Keratinocyte (primary cell): ENCODE measurements around the gene DNM1. TPM values are rescaled to one million over a fixed set of nuclear protein-coding genes. Genes with fewer than 3 reads are reported as not detected.

Experiments
- DNase-seq: peaks from one replicate; pipeline ENCODE4 v3.0.0-alpha.2; 2011; ENCODE audit warnings: low read depth, missing footprints, low spot score
- FAIRE-seq: peaks from 2 replicates; lab custom pipeline; 2011; peaks lifted over from hg19 to GRCh38; lab: Jason Lieb, UNC
- H2AFZ ChIP-seq: 2 replicates; pipeline ENCODE4 v1.6.0; 2012; ENCODE audit warnings: low read length, control low read depth, inconsistent platforms; ENCODE audit not compliant: control insufficient read depth
- H3K27ac ChIP-seq: 2 replicates; pipeline ENCODE4 v1.5.1; 2011; ENCODE audit warnings: low read length; ENCODE audit not compliant: control insufficient read depth, insufficient read depth
- H3K27me3 ChIP-seq: 3 replicates; pipeline ENCODE4 v1.6.0; 2011; ENCODE audit warnings: low read length; ENCODE audit not compliant: control insufficient read depth, insufficient read depth; ENCODE audit errors: extremely low read depth
- H3K36me3 ChIP-seq, 2 experiments: 2 replicates in 1 of 2; 3 replicates in 1 of 2; pipeline ENCODE4 v1.5.1; 2011; ENCODE audit warnings: low read length in 2 of 2, mild to moderate bottlenecking in 1 of 2; ENCODE audit not compliant: control insufficient read depth in 2 of 2, insufficient read depth in 2 of 2; ENCODE audit errors: extremely low read depth in 1 of 2
- H3K4me1 ChIP-seq: 3 replicates; pipeline ENCODE4 v1.5.1; 2011; ENCODE audit warnings: low read length; ENCODE audit not compliant: control insufficient read depth, insufficient read depth; ENCODE audit errors: extremely low read depth
- H3K4me2 ChIP-seq: 3 replicates; pipeline ENCODE4 v1.6.0; 2011; ENCODE audit warnings: low read depth, low read length; ENCODE audit not compliant: control insufficient read depth, insufficient read depth; ENCODE audit errors: extremely low read depth
- H3K4me3 ChIP-seq, 3 experiments: fragments of 200-600 bp in 1 of 3; sonication (generic) in 1 of 3; 2 replicates in 2 of 3; 3 replicates in 1 of 3; pipeline ENCODE4 v1.5.1; 2011 to 2016; ENCODE audit warnings: low read length in 3 of 3, mild to moderate bottlenecking in 3 of 3, control low read depth in 2 of 3, inconsistent platforms in 1 of 3, low read depth in 1 of 3, mixed read lengths in 1 of 3, mixed run types in 1 of 3, moderate library complexity in 1 of 3; ENCODE audit not compliant: control insufficient read depth in 2 of 3, insufficient read depth in 2 of 3; ENCODE audit errors: extremely low read depth in 1 of 3
- H3K79me2 ChIP-seq: 2 replicates; pipeline ENCODE4 v1.6.0; 2012; ENCODE audit warnings: low read length; ENCODE audit not compliant: control insufficient read depth, insufficient read depth
- H3K9ac ChIP-seq: 3 replicates; pipeline ENCODE4 v1.6.0; 2011; ENCODE audit warnings: low read length; ENCODE audit not compliant: control insufficient read depth, insufficient read depth; ENCODE audit errors: extremely low read depth
- H3K9me1 ChIP-seq: 3 replicates; pipeline ENCODE4 v1.6.0; 2011; ENCODE audit warnings: low read length; ENCODE audit not compliant: control insufficient read depth, insufficient read depth; ENCODE audit errors: extremely low read depth
- H3K9me3 ChIP-seq: 2 replicates; pipeline ENCODE4 v1.5.1; 2012; ENCODE audit warnings: low read depth, low read length; ENCODE audit not compliant: control insufficient read depth
- H4K20me1 ChIP-seq: 3 replicates; pipeline ENCODE4 v1.6.0; 2011; ENCODE audit warnings: low read length; ENCODE audit not compliant: control insufficient read depth, insufficient read depth; ENCODE audit errors: extremely low read depth
- CTCF ChIP-seq, 3 experiments: IDR thresholded peaks in 1 of 3; conservative IDR thresholded peaks in 1 of 3; optimal IDR thresholded peaks in 1 of 3; 2 replicates in 2 of 3; 3 replicates in 1 of 3; pipeline versions ENCODE3 to v1.5.1; 2011; ENCODE audit warnings: low read length in 3 of 3, mild to moderate bottlenecking in 3 of 3, moderate library complexity in 2 of 3, control low read depth in 1 of 3, inconsistent platforms in 1 of 3; ENCODE audit not compliant: insufficient read depth in 2 of 3; ENCODE audit errors: extremely low read depth in 1 of 3
- EZH2 ChIP-seq: IDR thresholded peaks from one replicate; pipeline ENCODE4 v1.6.1; 2012; ENCODE audit warnings: inconsistent platforms, mild to moderate bottlenecking, low read length, moderate library complexity
- dilution Hi-C: fragments of 300-500 bp; cut with MboI; formaldehyde crosslinking; loops from one replicate; pipeline ENCODE4 v1.7.0; 2020; ENCODE audit warnings: low sequenced_read_pairs; ENCODE audit not compliant: extremely low pct_ligation_motif_present
- polyA plus RNA-seq, 5 experiments: library from polyadenylated mRNA; depleted of rRNA in 3 of 5; stranded (reverse) in 3 of 5; stranded (forward) in 1 of 5; unstranded in 1 of 5; fragments of >200 nt; gene quantifications; 1 replicate in 1 of 5; 2 replicates in 3 of 5; 3 replicates in 1 of 5; pipeline versions ENCODE4 v1.2.1 to v1.2.3, GENCODE V29; 2011 to 2012; ENCODE audit warnings: missing spikeins in 2 of 5, low read depth in 1 of 5, low replicate concordance in 1 of 5

The DNM1 gene
- polyA plus RNA-seq, 1 donor (not counting 4 experiments of a cell fraction or from before 2014, with no cell fraction given): 0.25 TPM

- Histone ChIP-seq H3K9me3 (no peaks in the 10 kb centered on the region), H3K27me3 (peaks cover 12% of the 10 kb centered on the region), H3K4me3 (no peak overlapping the region), H4K20me1 (no peaks in the 10 kb centered on the region), H2AFZ (no peak overlapping the region), H3K36me3 (no peaks in the 10 kb centered on the region), H3K4me2 (no peak overlapping the region), H3K9me1 (no peaks in the 10 kb centered on the region), H3K9ac (no peak overlapping the region), H3K79me2 (no peaks in the 10 kb centered on the region), H3K4me1 (peaks cover 12% of the 10 kb centered on the region), H3K27ac (no peak overlapping the region)
- DNase-seq (no peak), FAIRE-seq (no peak)
- TF ChIP-seq EZH2 (no peak), CTCF (optimal IDR thresholded peaks at IDR 0.05 in 1 of 3, IDR thresholded peaks at IDR 0.05 in 1 of 3, conservative IDR thresholded peaks at IDR 0.05 in 1 of 3; ENCODE audit: extremely low read depth in 1 of 3, insufficient read depth in 2 of 3, low read length in 3 of 3) (no peak)
- dilution Hi-C loops: no loop called here
These were observed 8.8 kb downstream of the DNM1 start for GRCh38 chr9:128211981-128212281.

GRCh38 chr9:128213746-128214497, 10.7 kb downstream of the DNM1 start:
- no peak overlapping the region for H3K27ac ChIP-seq
- FAIRE-seq (no peak), DNase-seq (no peak)
- H3K4me1 ChIP-seq: peaks cover 13% of the 10 kb centered on the region
- H4K20me1 ChIP-seq: no peaks in the 10 kb centered on the region
- no peak overlapping the region for H3K4me2 ChIP-seq
- no peak overlapping the region for H2AFZ ChIP-seq
- no peaks in the 10 kb centered on the region for H3K9me1 ChIP-seq
- H3K4me3 ChIP-seq: no peak overlapping the region
- no peaks in the 10 kb centered on the region for H3K79me2 ChIP-seq
- H3K27me3 ChIP-seq: peaks cover 12% of the 10 kb centered on the region
- dilution Hi-C loops: no loop called here
- no peaks in the 10 kb centered on the region for H3K36me3 ChIP-seq
- TF ChIP-seq EZH2 (no peak), CTCF (optimal IDR thresholded peaks at IDR 0.05 in 1 of 3, IDR thresholded peaks at IDR 0.05 in 1 of 3, conservative IDR thresholded peaks at IDR 0.05 in 1 of 3; ENCODE audit: extremely low read depth in 1 of 3, insufficient read depth in 2 of 3, low read length in 3 of 3) (no peak)
- no peak overlapping the region for H3K9ac ChIP-seq
- H3K9me3 ChIP-seq: no peaks in the 10 kb centered on the region
